ENCODE data around the gene CACNA1A.
"Not testable (repeated sequence)": the region's sequence is repeated elsewhere in the genome, so short reads cannot be mapped to it uniquely, and the experiment has no call there.

Gene CACNA1A

GRCh38 chr19:13229246-13229645 is 277.0 kb downstream of the CACNA1A start:
- no peak for DNase-seq (ENCODE audit: low spot score)

DNA sequence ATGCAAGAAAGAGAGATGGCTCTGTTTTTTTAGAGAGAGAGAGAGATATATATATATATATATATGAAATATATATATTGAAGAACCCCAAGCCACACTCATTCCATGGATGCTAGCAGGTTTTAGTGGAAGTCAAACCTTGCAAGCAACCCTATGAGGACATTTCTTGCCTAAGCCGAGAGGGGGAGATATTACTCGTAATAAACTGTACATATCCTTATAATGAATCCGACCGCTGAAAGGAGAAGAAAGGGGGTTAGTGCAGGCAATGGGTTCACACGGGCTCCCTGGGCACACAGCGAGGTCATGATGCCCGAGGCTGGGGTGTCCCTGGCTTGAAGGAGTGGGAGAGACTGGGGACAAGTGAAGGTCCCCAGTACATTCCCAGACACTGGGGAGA is 277.7 kb downstream of the CACNA1A start:
- no peak for DNase-seq (ENCODE audit: low spot score)

GRCh38 chr19:13226983-13227382 is 279.3 kb downstream of the CACNA1A start:
- DNase-seq (ENCODE audit: low spot score): no peak

GRCh38 chr19:13225973-13226865 is 280.1 kb downstream of the CACNA1A start:
- no peak for DNase-seq (ENCODE audit: low spot score)

- no peak for DNase-seq (ENCODE audit: low spot score)
Observed at GRCh38 chr19:13225085-13225484, 281.2 kb downstream of the CACNA1A start.

GRCh38 chr19:13220847-13221246 is 285.4 kb downstream of the CACNA1A start:
- DNase-seq (ENCODE audit: low spot score): no peak

DNA sequence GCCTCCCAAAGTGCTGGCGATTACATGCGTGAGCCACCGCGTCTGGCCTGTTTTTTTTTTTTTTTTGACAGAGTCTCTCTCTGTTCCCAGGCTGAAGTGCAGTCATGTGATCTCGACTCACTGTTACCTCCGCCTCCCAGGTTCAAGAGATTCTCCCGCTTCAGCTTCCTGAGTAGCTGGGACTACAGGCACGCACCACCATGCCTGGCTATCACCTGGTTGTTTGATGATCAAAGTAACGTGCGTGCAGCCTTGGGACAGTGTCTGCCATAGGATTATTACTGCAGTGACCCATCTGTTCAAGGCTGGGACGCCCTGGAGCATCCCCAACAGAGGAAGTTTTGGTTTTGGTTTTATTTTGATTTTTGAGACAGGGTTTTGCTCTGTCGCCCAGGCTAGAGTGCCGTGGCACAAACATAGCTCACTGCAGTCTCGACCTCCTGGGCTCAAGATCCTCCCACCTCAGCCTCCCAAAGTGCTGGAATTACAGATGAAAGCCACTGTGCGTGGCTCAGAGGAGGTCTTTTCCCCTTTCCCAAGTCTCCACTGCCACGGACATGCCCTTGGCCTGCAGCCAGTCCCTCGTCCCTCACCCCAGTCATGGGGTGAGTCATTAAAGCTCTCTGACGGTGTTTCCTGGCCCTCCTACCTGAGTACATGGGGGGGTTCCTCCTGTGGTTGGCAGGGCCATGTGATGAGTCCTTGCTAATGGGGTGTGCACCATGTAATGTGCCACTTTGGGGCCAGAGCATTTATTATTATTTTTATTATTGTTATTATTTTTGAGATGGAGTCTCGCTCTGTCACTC is 290.5 kb downstream of the CACNA1A start:
- peak; percentile 26 for DNase-seq (ENCODE audit: low spot score)

- DNase-seq (ENCODE audit: low spot score): no peak
Observed at GRCh38 chr19:13214036-13214730, 292.1 kb downstream of the CACNA1A start.

DNA sequence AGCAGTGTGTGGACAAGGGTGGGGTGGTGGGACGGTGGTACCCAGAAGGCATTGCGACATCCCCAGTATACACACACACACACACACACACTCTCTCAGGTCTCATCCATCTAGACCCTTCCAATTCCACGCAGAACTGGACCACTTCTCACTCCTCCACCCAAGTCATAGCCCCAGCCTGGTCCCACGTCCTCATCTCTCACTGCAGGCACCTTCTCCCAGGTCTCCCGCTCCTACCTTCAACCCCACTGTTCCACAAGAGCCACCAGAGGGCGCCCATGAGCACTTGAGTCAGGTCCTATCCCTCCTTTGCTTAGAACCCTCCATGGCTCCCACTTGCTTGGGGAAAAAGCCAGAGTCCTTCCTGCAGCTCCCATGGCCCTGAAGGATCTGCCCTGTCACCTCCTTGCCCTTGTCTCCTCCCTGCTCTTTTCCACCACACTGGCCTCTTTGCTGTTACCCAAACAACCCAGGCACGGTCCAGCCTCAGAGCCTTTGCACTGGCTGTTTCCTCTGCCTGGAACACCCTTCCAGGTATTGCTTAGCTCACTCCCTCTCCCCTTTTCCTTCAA is 293.4 kb downstream of the CACNA1A start:
- DNase-seq (ENCODE audit: low spot score): peak; percentile 68

- no peak for DNase-seq (ENCODE audit: low spot score)
Observed at GRCh38 chr19:13211426-13212308, 294.6 kb downstream of the CACNA1A start.

DNA sequence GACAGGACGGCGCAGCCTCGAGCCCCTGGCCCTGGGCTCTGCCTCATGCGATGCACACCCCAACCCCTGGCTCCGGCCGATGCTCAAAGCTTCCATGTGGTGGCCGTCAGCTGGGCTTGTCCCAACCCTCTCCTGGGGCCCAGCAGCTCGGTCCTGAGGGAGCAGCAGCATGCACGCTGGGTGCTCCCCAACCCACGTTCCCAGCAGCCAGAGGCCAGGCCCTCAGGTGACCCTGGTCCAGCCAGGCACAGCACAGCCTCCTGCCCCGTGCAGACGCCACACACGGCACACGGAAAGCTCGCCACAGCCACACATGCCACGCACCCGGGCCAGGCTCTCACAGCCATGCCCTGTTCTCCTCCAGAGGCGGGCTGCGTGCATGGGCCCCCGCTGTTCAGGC is 295.3 kb downstream of the CACNA1A start:
- DNase-seq (ENCODE audit: low spot score): no peak

DNA sequence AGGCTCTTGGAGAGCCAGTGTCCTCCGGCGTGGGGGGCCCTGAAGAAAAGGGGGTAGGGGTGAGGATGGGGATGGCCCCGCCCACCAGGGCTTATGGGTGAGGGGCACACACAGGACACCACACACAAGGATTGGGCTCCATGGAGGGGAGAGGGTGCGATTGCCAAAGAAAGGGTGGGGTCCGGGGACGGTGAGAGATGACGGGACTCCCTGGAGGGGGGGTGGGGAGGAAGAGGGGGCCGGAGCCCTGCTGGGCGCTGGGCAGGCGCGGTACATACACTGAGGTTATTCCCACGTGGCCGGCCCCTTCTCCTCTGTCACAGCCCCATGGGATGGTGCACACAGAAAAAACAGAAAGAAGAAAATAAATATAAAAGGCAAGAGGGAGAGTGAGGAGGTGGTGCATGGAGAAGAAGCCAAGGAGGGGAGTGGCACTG is 295.9 kb downstream of the CACNA1A start:
- DNase-seq (ENCODE audit: low spot score): no peak

DNA sequence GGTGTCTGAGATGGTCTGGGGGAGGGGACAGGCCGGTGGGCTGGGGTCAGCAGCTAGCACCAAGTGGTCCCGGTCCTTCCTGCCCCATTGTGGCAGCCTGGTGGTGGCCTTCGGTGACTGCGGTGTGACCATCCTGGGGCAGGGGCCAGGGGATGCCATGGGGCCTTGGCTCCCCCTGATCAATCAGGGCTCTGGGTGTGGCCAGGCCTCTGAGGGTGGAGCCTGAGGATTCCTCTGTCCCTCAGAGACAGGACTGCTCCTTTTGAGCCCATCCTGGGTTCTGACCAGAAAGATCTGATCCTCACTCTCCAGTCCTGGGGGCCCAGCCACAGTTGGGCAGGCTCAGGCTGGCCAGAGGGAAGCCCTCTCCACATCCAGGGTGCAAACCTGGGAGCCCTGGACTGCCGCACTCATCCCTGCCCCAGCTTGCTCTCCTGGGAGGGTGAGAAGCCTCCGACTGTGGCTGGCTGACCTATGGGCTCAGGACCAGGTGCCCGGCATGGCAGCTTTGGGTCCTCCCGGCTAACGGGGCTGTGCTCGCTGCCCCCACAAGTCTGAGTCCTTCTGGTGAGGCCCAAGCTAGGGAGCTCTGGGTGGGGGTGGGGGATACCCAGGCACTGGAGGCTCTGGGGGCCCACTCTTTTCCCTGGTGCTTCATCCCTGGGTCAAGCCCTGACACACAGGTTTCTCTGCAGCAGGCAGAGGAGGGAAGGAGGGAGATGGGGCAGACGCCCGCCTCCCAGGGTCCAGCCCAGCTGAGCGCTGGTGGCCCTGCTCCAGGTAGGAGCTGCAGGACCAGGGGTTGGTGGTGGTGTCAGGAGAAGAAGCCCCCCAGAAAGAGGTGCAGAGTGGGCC is 296.6 kb downstream of the CACNA1A start:
- no peak for DNase-seq (ENCODE audit: low spot score)

DNA sequence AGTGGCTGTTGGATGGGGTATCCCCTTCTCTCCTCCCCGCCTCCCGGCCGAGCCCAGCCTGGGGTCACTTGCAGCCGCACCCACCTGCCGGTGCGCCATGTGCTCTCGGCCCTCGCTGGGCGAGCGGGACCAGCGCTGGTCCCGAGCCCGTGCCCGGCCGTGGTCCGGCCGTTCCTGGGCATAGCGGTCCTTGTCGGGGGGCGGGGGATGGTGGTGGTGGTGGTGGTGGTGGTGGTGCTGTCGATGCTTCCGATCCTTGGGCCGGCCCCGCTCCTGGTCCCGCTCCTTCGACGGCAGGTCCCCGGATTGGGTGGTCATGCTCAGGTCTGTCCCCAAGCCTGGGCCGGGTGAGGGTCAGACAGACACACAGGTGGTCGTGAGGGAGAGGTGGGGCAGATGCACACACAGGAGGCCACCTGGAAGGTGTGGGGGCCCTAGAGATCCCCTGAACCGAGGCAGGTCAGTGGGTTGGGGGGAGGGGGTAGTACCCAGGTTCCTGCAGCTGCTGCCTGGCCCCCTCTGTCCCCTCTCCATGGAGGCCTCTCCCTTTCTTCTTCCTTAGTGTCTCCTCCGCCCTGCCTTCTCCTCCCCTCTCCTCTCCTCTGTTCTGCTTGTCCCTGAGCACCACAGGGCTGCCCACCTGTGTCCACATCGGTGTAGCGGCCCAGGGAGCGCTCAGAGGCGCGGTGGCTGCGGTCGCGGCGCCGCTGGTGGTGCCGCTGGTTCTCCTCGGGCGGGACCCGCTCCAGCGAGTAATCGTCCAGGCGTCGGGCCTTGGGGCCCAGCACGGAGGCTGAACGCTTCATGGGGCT is 297.4 kb downstream of the CACNA1A start:
- no peak for DNase-seq (ENCODE audit: low spot score)

DNA sequence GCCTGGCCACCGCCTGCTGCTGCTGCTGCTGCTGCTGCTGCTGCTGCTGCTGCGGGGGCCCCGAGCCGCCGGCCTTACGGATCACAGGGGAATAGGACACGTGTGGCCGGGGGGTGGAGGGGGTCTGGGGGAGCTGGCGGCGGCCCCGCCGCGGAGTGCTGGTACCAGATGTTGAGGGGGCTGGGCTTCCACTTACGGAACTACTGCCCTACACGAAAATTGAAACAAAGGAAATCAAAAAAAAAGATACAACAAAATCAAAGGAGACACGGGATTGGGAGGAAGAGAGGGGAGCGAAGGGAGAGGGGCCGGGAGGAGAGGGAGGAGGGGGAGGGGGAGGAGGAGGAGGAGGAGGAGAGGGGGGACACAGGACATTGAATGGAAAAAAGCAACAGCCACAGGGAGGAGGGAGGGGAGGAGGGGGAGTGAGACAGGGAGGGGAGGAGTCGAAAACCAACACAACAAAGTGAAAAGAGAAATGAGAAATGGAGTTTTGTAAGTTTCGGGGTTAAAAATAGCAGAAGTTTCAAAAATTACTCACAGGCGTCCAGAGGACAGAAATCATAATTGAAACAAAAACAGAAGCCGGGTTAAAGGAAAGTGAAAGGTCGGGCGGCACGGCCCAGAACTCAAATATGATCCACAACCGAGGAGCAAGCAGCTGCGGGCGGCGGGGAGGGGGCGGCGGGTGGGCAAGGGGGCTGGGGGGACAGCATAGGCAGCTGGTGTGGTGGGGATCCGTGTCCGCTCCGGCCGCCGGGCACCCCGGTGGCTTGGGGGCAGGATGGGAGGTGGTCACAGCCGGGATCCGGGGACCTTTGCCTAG is 298.2 kb downstream of the CACNA1A start:
- DNase-seq (ENCODE audit: low spot score): peak; percentile 39

DNA sequence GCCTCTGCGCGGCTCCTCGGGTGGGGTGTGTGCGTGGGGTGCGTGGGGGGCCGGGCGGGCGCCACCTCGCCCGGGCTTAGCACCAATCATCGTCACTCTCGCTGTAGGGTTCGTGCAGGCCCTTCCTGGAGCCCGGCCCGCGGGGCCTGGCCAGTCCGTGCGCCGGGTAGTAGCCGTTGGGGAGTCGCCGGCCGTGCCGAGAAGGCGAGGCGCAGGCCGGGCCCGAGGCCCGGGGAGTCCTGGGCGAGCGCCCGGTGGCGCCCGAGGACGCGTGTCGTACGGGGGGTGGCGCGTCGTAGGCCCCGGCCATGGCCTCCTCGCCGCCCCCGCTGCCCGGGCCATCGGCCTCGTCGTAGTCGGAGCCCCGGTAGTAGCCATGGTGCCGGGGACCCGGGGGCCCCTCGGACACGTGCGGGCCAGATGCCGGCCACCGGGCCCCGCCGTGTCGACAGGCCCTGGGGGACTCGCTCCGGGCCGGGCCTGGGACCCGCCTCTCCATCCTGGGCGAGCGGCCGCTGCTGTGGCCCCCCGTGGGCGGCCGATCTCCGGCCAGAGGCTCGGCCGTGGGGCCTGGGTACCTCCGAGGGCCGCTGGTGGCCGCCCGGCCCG is 298.9 kb downstream of the CACNA1A start:
- no peak for DNase-seq (ENCODE audit: low spot score)

DNA sequence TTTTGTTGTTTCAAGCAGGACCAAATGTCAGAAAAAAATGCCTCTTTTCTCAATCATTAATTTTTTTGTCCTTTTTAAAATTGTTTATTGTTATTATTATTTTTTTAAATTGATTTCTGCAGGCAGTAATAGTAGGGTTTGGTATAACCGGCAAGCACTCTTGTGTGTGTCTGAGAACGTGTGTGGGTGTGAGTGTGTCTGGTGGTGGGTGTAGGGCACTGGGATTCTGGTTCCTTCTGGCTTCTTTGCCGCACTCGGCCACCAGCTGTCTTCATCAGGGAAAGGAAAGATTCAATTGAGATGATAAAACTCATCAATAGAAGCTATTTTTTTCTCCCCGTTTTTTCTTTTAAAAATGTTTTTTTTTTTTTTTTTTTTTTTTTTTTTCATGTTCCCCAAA is 299.7 kb downstream of the CACNA1A start:
- DNase-seq (ENCODE audit: low spot score): no peak

GRCh38 chr19:13202112-13202511 is 304.2 kb downstream of the CACNA1A start:
- not testable (repeated sequence) for DNase-seq (ENCODE audit: low spot score)
